ENCODE data around the gene CUBN. TPM values are rescaled to one million over a fixed set of nuclear protein-coding genes. Genes with fewer than 3 reads are reported as not detected.

CUBN gene
- total RNA-seq, 4 donors from 2014 or later, result 0.37 to 1.5 (median 1.1) TPM

GRCh38 chr10:16812676-16813075 is 316.9 kb downstream of the CUBN start:
- H3K4me3 ChIP-seq, result no peak overlapping the region
- H3K36me3 ChIP-seq, result no peaks in the 10 kb centered on the region
- peaks cover 10 to 31% (median 12%) of the 10 kb centered on the region in 4 donors for H3K4me1 ChIP-seq
- in situ Hi-C loops (cut with MboI; ENCODE audit: low pct_ligation_motif_present in 1 of 4, low pct_unique_long_range_greater_than_20kb in 1 of 4, low sequenced_read_pairs in 3 of 4) (loop anchor here in 1 of 4 donors (25.0 kb wide), 1 partner anchor 825 kb away; the partner anchor contains the start of gene STAM), intact Hi-C loops (cut with DNase I; ENCODE audit: low total_unique reads) (no loop called here)
- no peaks in the 10 kb centered on the region for H3K9me3 ChIP-seq
- no peaks in the 10 kb centered on the region for H3K27me3 ChIP-seq
- TF ChIP-seq POLR2AphosphoS5 (IDR thresholded peaks at IDR 0.05) (no peak), POLR2A (IDR thresholded peaks at IDR 0.05) (no peak), EP300 (IDR thresholded peaks at IDR 0.05; ENCODE audit: low read depth) (no peak), CTCF (IDR thresholded peaks at IDR 0.05) (no peak)
- 77 to 78% methylated on average over 4 of the region's 4 CpGs for WGBS, 2 donors (ENCODE audit: low coverage in 1 of 2)
- H3K27ac ChIP-seq, result no peak overlapping the region
- no peak for DNase-seq

GRCh38 chr10:16811765-16812164 is 317.8 kb downstream of the CUBN start:
- Histone ChIP-seq H3K9me3 (no peaks in the 10 kb centered on the region), H3K27ac (no peak overlapping the region), H3K27me3 (no peaks in the 10 kb centered on the region), H3K4me3 (no peak overlapping the region), H3K4me1 (peaks cover 10 to 31% (median 12%) of the 10 kb centered on the region in 4 donors), H3K36me3 (no peaks in the 10 kb centered on the region)
- intact Hi-C loops (cut with DNase I; ENCODE audit: low total_unique reads), result no loop called here
- in situ Hi-C loops (cut with MboI; ENCODE audit: low pct_ligation_motif_present in 1 of 4, low pct_unique_long_range_greater_than_20kb in 1 of 4, low sequenced_read_pairs in 3 of 4), result loop anchor here in 1 of 4 donors (25.0 kb wide), 1 partner anchor 826 kb away; the partner anchor contains the start of gene STAM
- 83 to 89% methylated on average over 4 to 6 of the region's 6 CpGs for WGBS, 2 donors (ENCODE audit: low coverage in 1 of 2)
- DNase-seq, result no peak
- no peak for TF ChIP-seq POLR2A (IDR thresholded peaks at IDR 0.05)
- no peak for TF ChIP-seq CTCF (IDR thresholded peaks at IDR 0.05)
- no peak for TF ChIP-seq POLR2AphosphoS5 (IDR thresholded peaks at IDR 0.05)
- no peak for TF ChIP-seq EP300 (IDR thresholded peaks at IDR 0.05; ENCODE audit: low read depth)

GRCh38 chr10:16811292-16811691 is 318.3 kb downstream of the CUBN start:
- DNase-seq, result no peak
- H3K4me1 ChIP-seq, result peaks cover 6 to 26% (median 9%) of the 10 kb centered on the region in 4 donors
- no peaks in the 10 kb centered on the region for H3K36me3 ChIP-seq
- no peak overlapping the region for H3K4me3 ChIP-seq
- no peaks in the 10 kb centered on the region for H3K9me3 ChIP-seq
- in situ Hi-C loops (cut with MboI; ENCODE audit: low pct_ligation_motif_present in 1 of 4, low pct_unique_long_range_greater_than_20kb in 1 of 4, low sequenced_read_pairs in 3 of 4) (loop anchor here in 1 of 4 donors (25.0 kb wide), 1 partner anchor 826 kb away; the partner anchor contains the start of gene STAM), intact Hi-C loops (cut with DNase I; ENCODE audit: low total_unique reads) (no loop called here)
- no peaks in the 10 kb centered on the region for H3K27me3 ChIP-seq
- no peak overlapping the region for H3K27ac ChIP-seq
- 92 to 100% methylated on average over 1 to 3 of the region's 3 CpGs for WGBS, 2 donors (ENCODE audit: low coverage in 1 of 2)
- TF ChIP-seq CTCF (IDR thresholded peaks at IDR 0.05) (no peak), POLR2AphosphoS5 (IDR thresholded peaks at IDR 0.05) (no peak), EP300 (IDR thresholded peaks at IDR 0.05; ENCODE audit: low read depth) (no peak), POLR2A (IDR thresholded peaks at IDR 0.05) (no peak)

- peaks cover 0 to 13% (median 2%) of the 10 kb centered on the region in 4 donors for H3K4me1 ChIP-seq
- in situ Hi-C loops (cut with MboI; ENCODE audit: low pct_ligation_motif_present in 1 of 4, low pct_unique_long_range_greater_than_20kb in 1 of 4, low sequenced_read_pairs in 3 of 4) (loop anchor here in 1 of 4 donors (25.0 kb wide), 1 partner anchor 828 kb away; the partner anchor contains the start of gene STAM), intact Hi-C loops (cut with DNase I; ENCODE audit: low total_unique reads) (no loop called here)
- H3K27ac ChIP-seq, result no peak overlapping the region
- 61 to 87% methylated on average over 3 to 6 of the region's 6 CpGs for WGBS, 2 donors (ENCODE audit: low coverage in 1 of 2)
- no peak overlapping the region for H3K4me3 ChIP-seq
- no peaks in the 10 kb centered on the region for H3K36me3 ChIP-seq
- DNase-seq, result peak; percentile 56
- no peaks in the 10 kb centered on the region for H3K27me3 ChIP-seq
- H3K9me3 ChIP-seq, result no peaks in the 10 kb centered on the region
- TF ChIP-seq POLR2AphosphoS5 (IDR thresholded peaks at IDR 0.05) (no peak), CTCF (IDR thresholded peaks at IDR 0.05) (peak; percentile 39 to 51 (median 43))
Measured at GRCh38 chr10:16809074-16809718, 320.4 kb downstream of the CUBN start.

Data from transverse colon (tissue), 4 donors.